Inflammatory macrophage treated with lipopolysaccharide for 1 hour (primary cell): Measurements from ENCODE around the gene ALDH1B1.

Experiments
- DNase-seq, 2 donors: peaks; one replicate each; pipeline ENCODE4 v3.0.0-alpha.2; 2020 to 2022

The ALDH1B1 gene

GRCh38 chr9:38417003-38417945 is 24.8 kb downstream of the ALDH1B1 start:
- DNase-seq: peak; percentile 15 to 56

- no peak for DNase-seq
Observed at GRCh38 chr9:38418366-38418765, 25.9 kb downstream of the ALDH1B1 start.

- DNase-seq: no peak
Observed at GRCh38 chr9:38419181-38419580, 26.7 kb downstream of the ALDH1B1 start.

GRCh38 chr9:38421498-38422211 is 29.2 kb downstream of the ALDH1B1 start:
- DNase-seq: no peak

- no peak for DNase-seq
Observed at GRCh38 chr9:38422555-38423260, 30.2 kb downstream of the ALDH1B1 start.

- DNase-seq: no peak
Observed at GRCh38 chr9:38423273-38423972, 30.9 kb downstream of the ALDH1B1 start.

- DNase-seq: peak in 1 of 2 donors; percentile 15
Observed at GRCh38 chr9:38423973-38424843, 31.7 kb downstream of the ALDH1B1 start, which contains the start of gene IGFBPL1. Gene IGFBPL1, minus strand, starts transcription at chr9:38424454. Its CDS starts 30 bp downstream, at chr9:38424424.

- no peak for DNase-seq
Observed at GRCh38 chr9:38424918-38425317, 32.4 kb downstream of the ALDH1B1 start.

GRCh38 chr9:38428062-38428461 is 35.6 kb downstream of the ALDH1B1 start:
- no peak for DNase-seq

- no peak for DNase-seq
Observed at GRCh38 chr9:38431116-38431515, 38.6 kb downstream of the ALDH1B1 start.

- DNase-seq: peak; percentile 31 to 73
Observed at GRCh38 chr9:38432922-38433510, 40.5 kb downstream of the ALDH1B1 start.

GRCh38 chr9:38434365-38434764 is 41.9 kb downstream of the ALDH1B1 start:
- no peak for DNase-seq

GRCh38 chr9:38434853-38435252 is 42.4 kb downstream of the ALDH1B1 start:
- no peak for DNase-seq

- DNase-seq: no peak
Observed at GRCh38 chr9:38435521-38435920, 43.0 kb downstream of the ALDH1B1 start.

- DNase-seq: no peak
Observed at GRCh38 chr9:38436708-38437107, 44.2 kb downstream of the ALDH1B1 start.

- no peak for DNase-seq
Observed at GRCh38 chr9:38437193-38437823, 44.8 kb downstream of the ALDH1B1 start.

- DNase-seq: no peak
Observed at GRCh38 chr9:38439291-38439915, 46.9 kb downstream of the ALDH1B1 start.

GRCh38 chr9:38439916-38440301 is 47.4 kb downstream of the ALDH1B1 start:
- no peak for DNase-seq

GRCh38 chr9:38440516-38440915 is 48.0 kb downstream of the ALDH1B1 start:
- DNase-seq: peak; percentile 51 to 82
